ENCODE data around the gene ZBBX.

The ZBBX gene

GRCh38 chr3:167382155-167382554, 2.1 kb upstream of the ZBBX start:
- Histone ChIP-seq H2AFZ (ENCODE audit: low read depth, low read length) (no peak overlapping the region), H3K27me3 (ENCODE audit: control insufficient read depth in 1 of 2, insufficient read depth in 1 of 2, low read length in 2 of 2) (no peaks in the 10 kb centered on the region), H3K27ac (ENCODE audit: low read length, poor library complexity, severe bottlenecking) (no peak overlapping the region), H3K4me3 (ENCODE audit: insufficient read depth in 1 of 2, low read depth in 1 of 2, low read length in 2 of 2) (no peak overlapping the region), H2BK120ac (ENCODE audit: low read depth, low read length) (no peak overlapping the region), H3K36me3 (ENCODE audit: control insufficient read depth in 1 of 2, insufficient read depth in 2 of 2, low read depth in 1 of 2, low read length in 2 of 2) (no peaks in the 10 kb centered on the region), H2AK5ac (ENCODE audit: low read length, severe bottlenecking) (no peak overlapping the region), H3K23ac (ENCODE audit: low read length in 2 of 2) (no peak overlapping the region), H3K4me2 (ENCODE audit: low read length, poor library complexity, severe bottlenecking) (no peak overlapping the region), H3K4ac (ENCODE audit: low read depth in 1 of 2, low read length in 2 of 2) (no peak overlapping the region), H2BK5ac (ENCODE audit: low read depth, low read length, poor library complexity, severe bottlenecking) (no peak overlapping the region), H3K9me3 (ENCODE audit: control insufficient read depth, low read length) (no peaks in the 10 kb centered on the region), H3K18ac (ENCODE audit: low read depth in 1 of 2, low read length in 2 of 2) (no peak overlapping the region), H3K79me1 (replicated peaks; ENCODE audit: low read length, poor library complexity, severe bottlenecking) (no peaks in the 10 kb centered on the region), H3K4me1 (ENCODE audit: control insufficient read depth, insufficient read depth, low read depth, low read length) (peaks cover 3% of the 10 kb centered on the region), H2BK15ac (ENCODE audit: low read depth, poor library complexity, severe bottlenecking) (no peak overlapping the region), H3K9ac (ENCODE audit: low read length) (no peak overlapping the region), H3K14ac (ENCODE audit: low read length in 2 of 2) (no peak overlapping the region), H2BK12ac (ENCODE audit: low read length in 2 of 2) (no peak overlapping the region), H4K91ac (ENCODE audit: low read length) (no peak overlapping the region), H4K8ac (ENCODE audit: low read length) (no peak overlapping the region)
- no peak for DNase-seq
- 100% methylated on average over 2 of the region's 3 CpGs for WGBS

GRCh38 chr3:167375478-167375877, 4.6 kb downstream of the ZBBX start:
- Histone ChIP-seq H3K4me3 (ENCODE audit: insufficient read depth in 1 of 2, low read depth in 1 of 2, low read length in 2 of 2) (no peak overlapping the region), H2BK120ac (ENCODE audit: low read depth, low read length) (no peak overlapping the region), H2AK5ac (ENCODE audit: low read length, severe bottlenecking) (no peak overlapping the region), H2BK5ac (ENCODE audit: low read depth, low read length, poor library complexity, severe bottlenecking) (no peak overlapping the region), H3K36me3 (ENCODE audit: control insufficient read depth in 1 of 2, insufficient read depth in 2 of 2, low read depth in 1 of 2, low read length in 2 of 2) (no peaks in the 10 kb centered on the region), H2BK15ac (ENCODE audit: low read depth, poor library complexity, severe bottlenecking) (no peak overlapping the region), H2AFZ (ENCODE audit: low read depth, low read length) (no peak overlapping the region), H3K4me1 (ENCODE audit: control insufficient read depth, insufficient read depth, low read depth, low read length) (peaks cover 3% of the 10 kb centered on the region), H3K79me1 (replicated peaks; ENCODE audit: low read length, poor library complexity, severe bottlenecking) (no peaks in the 10 kb centered on the region), H3K27me3 (ENCODE audit: control insufficient read depth in 1 of 2, insufficient read depth in 1 of 2, low read length in 2 of 2) (no peaks in the 10 kb centered on the region), H3K14ac (ENCODE audit: low read length in 2 of 2) (no peak overlapping the region), H2BK12ac (ENCODE audit: low read length in 2 of 2) (no peak overlapping the region), H3K4ac (ENCODE audit: low read depth in 1 of 2, low read length in 2 of 2) (no peak overlapping the region), H3K4me2 (ENCODE audit: low read length, poor library complexity, severe bottlenecking) (no peak overlapping the region), H3K23ac (ENCODE audit: low read length in 2 of 2) (no peak overlapping the region), H3K18ac (ENCODE audit: low read depth in 1 of 2, low read length in 2 of 2) (no peak overlapping the region), H3K9me3 (ENCODE audit: control insufficient read depth, low read length) (no peaks in the 10 kb centered on the region), H4K91ac (ENCODE audit: low read length) (no peak overlapping the region), H3K27ac (ENCODE audit: low read length, poor library complexity, severe bottlenecking) (no peak overlapping the region), H4K8ac (ENCODE audit: low read length) (no peak overlapping the region), H3K9ac (ENCODE audit: low read length) (no peak overlapping the region)
- DNase-seq: no peak
- WGBS: 100% methylated on average over 5 of the region's 6 CpGs

GRCh38 chr3:167372138-167372537, 8.0 kb downstream of the ZBBX start:
- no peaks in the 10 kb centered on the region for H3K27me3 ChIP-seq (ENCODE audit: control insufficient read depth in 1 of 2, insufficient read depth in 1 of 2, low read length in 2 of 2)
- no peak overlapping the region for H2BK15ac ChIP-seq (ENCODE audit: low read depth, poor library complexity, severe bottlenecking)

GRCh38 chr3:167361948-167362347, 18.1 kb downstream of the ZBBX start:
- no peak overlapping the region for H3K23ac ChIP-seq (ENCODE audit: low read length in 2 of 2)

More at GRCh38 chr3:167372138-167372537, 8.0 kb downstream of the ZBBX start:
- H2BK5ac ChIP-seq (ENCODE audit: low read depth, low read length, poor library complexity, severe bottlenecking): no peak overlapping the region
- no peaks in the 10 kb centered on the region for H3K9me3 ChIP-seq (ENCODE audit: control insufficient read depth, low read length)
- no peak overlapping the region for H2BK12ac ChIP-seq (ENCODE audit: low read length in 2 of 2)
- H3K4me2 ChIP-seq (ENCODE audit: low read length, poor library complexity, severe bottlenecking): no peak overlapping the region
- no peak overlapping the region for H3K14ac ChIP-seq (ENCODE audit: low read length in 2 of 2)
- no peak overlapping the region for H2AK5ac ChIP-seq (ENCODE audit: low read length, severe bottlenecking)
- 48% methylated on average over 2 of the region's 3 CpGs for WGBS
- no peak overlapping the region for H3K27ac ChIP-seq (ENCODE audit: low read length, poor library complexity, severe bottlenecking)
- H3K18ac ChIP-seq (ENCODE audit: low read depth in 1 of 2, low read length in 2 of 2): no peak overlapping the region
- no peak overlapping the region for H2AFZ ChIP-seq (ENCODE audit: low read depth, low read length)
- no peak overlapping the region for H3K4me3 ChIP-seq (ENCODE audit: insufficient read depth in 1 of 2, low read depth in 1 of 2, low read length in 2 of 2)
- no peak overlapping the region for H4K91ac ChIP-seq (ENCODE audit: low read length)
- no peak overlapping the region for H3K23ac ChIP-seq (ENCODE audit: low read length in 2 of 2)
- no peaks in the 10 kb centered on the region for H3K79me1 ChIP-seq (replicated peaks; ENCODE audit: low read length, poor library complexity, severe bottlenecking)
- H3K4ac ChIP-seq (ENCODE audit: low read depth in 1 of 2, low read length in 2 of 2): no peak overlapping the region
- no peak overlapping the region for H3K9ac ChIP-seq (ENCODE audit: low read length)
- no peak overlapping the region for H2BK120ac ChIP-seq (ENCODE audit: low read depth, low read length)
- H3K36me3 ChIP-seq (ENCODE audit: control insufficient read depth in 1 of 2, insufficient read depth in 2 of 2, low read depth in 1 of 2, low read length in 2 of 2): no peaks in the 10 kb centered on the region
- no peak for DNase-seq
- no peaks in the 10 kb centered on the region for H3K4me1 ChIP-seq (ENCODE audit: control insufficient read depth, insufficient read depth, low read depth, low read length)
- H4K8ac ChIP-seq (ENCODE audit: low read length): no peak overlapping the region

More at GRCh38 chr3:167361948-167362347, 18.1 kb downstream of the ZBBX start:
- Histone ChIP-seq H2BK120ac (ENCODE audit: low read depth, low read length) (no peak overlapping the region), H2BK15ac (ENCODE audit: low read depth, poor library complexity, severe bottlenecking) (no peak overlapping the region), H3K4ac (ENCODE audit: low read depth in 1 of 2, low read length in 2 of 2) (no peak overlapping the region), H2BK5ac (ENCODE audit: low read depth, low read length, poor library complexity, severe bottlenecking) (no peak overlapping the region), H3K18ac (ENCODE audit: low read depth in 1 of 2, low read length in 2 of 2) (no peak overlapping the region), H3K27me3 (ENCODE audit: control insufficient read depth in 1 of 2, insufficient read depth in 1 of 2, low read length in 2 of 2) (no peaks in the 10 kb centered on the region), H3K79me1 (replicated peaks; ENCODE audit: low read length, poor library complexity, severe bottlenecking) (no peaks in the 10 kb centered on the region), H2AFZ (ENCODE audit: low read depth, low read length) (no peak overlapping the region), H4K91ac (ENCODE audit: low read length) (no peak overlapping the region), H3K4me3 (ENCODE audit: insufficient read depth in 1 of 2, low read depth in 1 of 2, low read length in 2 of 2) (no peak overlapping the region), H3K27ac (ENCODE audit: low read length, poor library complexity, severe bottlenecking) (no peak overlapping the region), H3K9me3 (ENCODE audit: control insufficient read depth, low read length) (no peaks in the 10 kb centered on the region), H2AK5ac (ENCODE audit: low read length, severe bottlenecking) (no peak overlapping the region), H3K36me3 (ENCODE audit: control insufficient read depth in 1 of 2, insufficient read depth in 2 of 2, low read depth in 1 of 2, low read length in 2 of 2) (no peaks in the 10 kb centered on the region), H3K9ac (ENCODE audit: low read length) (no peak overlapping the region), H3K4me1 (ENCODE audit: control insufficient read depth, insufficient read depth, low read depth, low read length) (no peaks in the 10 kb centered on the region), H3K4me2 (ENCODE audit: low read length, poor library complexity, severe bottlenecking) (no peak overlapping the region), H2BK12ac (ENCODE audit: low read length in 2 of 2) (no peak overlapping the region), H4K8ac (ENCODE audit: low read length) (no peak overlapping the region), H3K14ac (ENCODE audit: low read length in 2 of 2) (no peak overlapping the region)
- no CpG with 5 or more reads among the region's 1 CpG for WGBS
- no peak for DNase-seq
